IPS-18c (cell line): ENCODE results near the gene C11orf86.

Experiments used
- H3K4me3 ChIP-seq: 2 replicates; pipeline ENCODE4 v1.7.0; 2013; ENCODE audit warnings: low read depth, mild to moderate bottlenecking, low read length, moderate library complexity; ENCODE audit not compliant: insufficient read depth
- H3K9me3 ChIP-seq: one replicate; pipeline ENCODE4 v1.6.1; 2013; ENCODE audit warnings: mild to moderate bottlenecking, low read length, moderate library complexity; ENCODE audit not compliant: control insufficient read depth, insufficient read depth

The C11orf86 gene

DNA sequence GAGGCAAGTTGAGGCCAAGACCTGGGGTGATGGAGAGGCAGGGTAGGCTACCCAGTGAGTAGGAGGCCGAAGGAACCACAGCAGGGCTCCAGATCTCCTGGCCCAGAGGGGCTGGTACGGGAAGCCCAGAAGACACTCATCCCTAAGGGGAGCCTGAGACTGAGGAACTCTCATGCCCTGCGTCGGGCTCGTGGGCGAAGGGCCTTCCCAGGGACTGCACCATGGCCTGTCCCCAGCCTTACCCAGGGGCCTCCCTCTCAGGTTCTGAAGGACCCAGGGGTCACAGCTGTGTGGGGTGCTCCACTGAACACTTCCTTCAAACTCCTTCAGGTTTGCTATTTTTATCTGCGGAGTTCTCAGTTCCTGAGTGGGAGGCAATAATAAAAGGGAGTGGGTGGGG lies 32.0 kb downstream of the C11orf86 start:
- no peak overlapping the region for H3K4me3 ChIP-seq
- no peaks in the 10 kb centered on the region for H3K9me3 ChIP-seq

DNA sequence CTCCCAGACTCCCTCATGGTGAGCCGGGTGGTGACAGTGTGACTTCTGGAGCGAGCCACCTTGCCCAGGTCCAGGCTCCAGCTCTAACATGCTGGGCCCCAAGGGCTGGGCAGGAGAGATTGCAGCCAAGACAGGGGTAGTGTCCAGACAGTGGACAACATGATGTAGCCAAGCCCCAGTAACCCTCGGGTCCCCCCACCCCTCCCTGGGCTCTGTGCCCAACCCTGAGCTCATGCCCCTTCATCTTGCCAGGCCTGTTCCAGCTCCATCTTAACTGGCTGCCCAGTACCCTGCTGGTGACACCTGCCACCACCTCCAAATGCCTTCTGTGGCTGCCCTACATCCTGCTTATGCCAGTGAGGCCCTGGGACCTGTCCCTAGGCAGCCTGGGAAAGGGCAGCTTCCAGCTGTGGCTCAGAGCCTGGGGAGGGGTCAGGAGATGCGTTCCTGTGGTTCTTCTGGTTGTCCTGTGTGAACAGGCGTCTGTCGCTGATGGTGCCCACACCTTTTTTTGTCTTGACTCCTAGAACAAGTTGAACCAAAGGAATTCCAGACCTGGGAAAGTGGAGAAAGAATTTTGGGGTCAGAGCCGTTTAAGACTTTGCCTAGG lies 35.3 kb downstream of the C11orf86 start:
- no peak overlapping the region; the same call in 1 of the 2 replicates for H3K4me3 ChIP-seq

DNA sequence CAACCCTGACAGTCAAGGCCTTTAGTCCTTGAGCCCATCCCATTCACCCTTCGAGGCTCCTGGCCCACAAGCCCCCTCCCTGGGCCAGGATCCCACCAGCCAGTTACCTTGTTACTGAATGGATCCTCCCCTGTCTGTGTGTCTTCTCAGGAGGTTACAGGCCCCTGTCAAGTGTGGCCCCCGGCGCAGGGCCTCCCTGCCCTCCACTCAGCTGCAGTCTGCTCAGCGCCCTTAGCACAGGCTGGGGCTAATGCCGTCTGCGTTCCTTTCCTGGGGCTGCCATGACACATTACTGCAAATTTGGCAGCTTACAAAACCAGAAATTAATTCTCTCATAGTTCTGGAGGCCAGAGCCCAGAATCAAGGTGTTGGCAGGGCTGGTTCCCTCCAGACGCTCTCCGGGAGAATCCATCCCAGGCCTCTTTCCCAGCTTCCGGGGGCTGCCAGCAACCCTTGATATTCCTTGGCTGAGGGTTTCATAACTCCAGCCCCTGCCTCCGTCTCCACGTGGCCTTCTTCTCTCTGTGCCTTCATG lies 38.5 kb downstream of the C11orf86 start:
- no peaks in the 10 kb centered on the region for H3K9me3 ChIP-seq
- H3K4me3 ChIP-seq: no peak overlapping the region

More for the DNA sequence above, 35.3 kb downstream of the C11orf86 start:
- H3K9me3 ChIP-seq: no peaks in the 10 kb centered on the region

DNA sequence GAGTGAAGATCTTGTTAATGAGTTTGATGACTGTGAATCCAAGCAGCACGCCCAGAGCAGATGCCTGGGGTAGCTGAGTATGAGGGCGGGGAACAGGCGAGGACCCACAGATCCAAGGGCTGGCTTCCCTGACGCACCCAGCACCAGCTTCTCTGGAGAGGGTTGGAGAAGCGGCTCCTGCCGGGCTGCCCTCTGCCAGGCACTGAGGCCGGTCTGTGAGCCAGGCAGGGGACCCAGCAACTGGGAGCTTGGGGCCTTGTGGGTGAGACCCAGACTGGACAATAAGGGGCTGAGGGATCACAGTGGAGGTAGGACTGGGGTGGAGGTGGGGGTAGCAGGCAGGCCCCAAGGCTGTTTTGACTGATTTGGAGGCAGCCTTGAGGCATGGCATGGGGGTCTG lies 39.2 kb downstream of the C11orf86 start:
- Histone ChIP-seq H3K9me3 (no peaks in the 10 kb centered on the region), H3K4me3 (no peak overlapping the region)

DNA sequence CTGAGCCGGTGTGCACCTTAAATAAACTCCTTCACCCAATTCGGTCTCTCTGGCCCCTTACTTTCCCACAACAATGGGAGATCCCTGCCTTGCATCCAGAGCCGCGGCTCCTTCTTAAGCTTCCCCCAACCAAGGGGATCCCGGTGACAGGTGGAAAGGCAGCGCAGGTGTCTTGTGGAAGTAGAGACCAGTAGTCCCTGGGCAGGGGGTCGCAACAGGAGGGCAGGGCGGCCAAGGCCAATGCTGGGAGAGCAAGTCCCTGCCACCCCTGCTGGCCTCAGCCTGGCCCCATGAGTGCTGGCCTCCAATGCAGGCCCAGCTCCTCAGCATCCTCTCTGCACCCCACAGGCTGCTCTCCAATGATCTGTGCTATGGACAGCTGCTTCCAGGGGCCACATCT lies 39.9 kb downstream of the C11orf86 start:
- Histone ChIP-seq H3K9me3 (no peaks in the 10 kb centered on the region), H3K4me3 (no peak overlapping the region)

DNA sequence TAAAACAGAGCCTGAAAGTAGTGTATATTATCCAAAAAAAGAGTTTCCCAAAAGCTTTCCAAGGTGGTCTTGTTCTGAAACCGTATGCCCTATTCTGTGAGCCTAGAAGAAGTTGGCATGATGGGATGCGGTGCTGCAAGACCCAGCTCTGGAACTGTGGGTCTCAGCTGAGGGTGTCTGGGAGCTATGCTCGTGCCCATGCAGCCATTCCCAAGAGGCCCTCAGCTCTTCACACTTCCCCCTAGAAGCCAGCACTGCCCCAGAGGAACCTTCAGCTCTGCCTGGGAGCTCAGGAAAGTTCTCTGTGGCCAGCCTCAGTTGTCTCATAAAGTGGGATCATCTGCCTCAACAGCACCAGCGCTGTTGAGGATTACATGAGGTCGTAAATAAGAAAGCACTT lies 41.4 kb downstream of the C11orf86 start:
- Histone ChIP-seq H3K9me3 (no peaks in the 10 kb centered on the region), H3K4me3 (no peak overlapping the region)

DNA sequence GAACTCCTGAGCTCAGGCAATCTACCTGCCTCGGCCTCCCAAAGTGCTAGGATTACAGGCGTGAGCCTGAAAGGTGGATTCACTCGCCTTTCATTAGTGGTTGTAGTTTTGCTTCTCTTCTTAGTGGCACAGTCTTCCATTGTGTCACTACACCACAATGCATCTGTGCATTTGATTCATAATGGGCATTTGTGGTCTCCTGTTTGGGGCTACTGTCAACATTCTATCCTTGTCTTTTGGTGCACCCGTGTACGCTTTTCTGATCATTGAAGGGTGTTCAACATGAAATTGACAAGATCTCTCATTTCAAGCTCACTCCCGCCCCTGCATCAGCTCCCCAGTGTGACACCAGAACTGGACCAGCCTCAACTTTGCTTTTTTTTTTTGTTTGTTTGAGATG lies 45.8 kb downstream of the C11orf86 start:
- no peak overlapping the region for H3K4me3 ChIP-seq
- H3K9me3 ChIP-seq: no peaks in the 10 kb centered on the region

DNA sequence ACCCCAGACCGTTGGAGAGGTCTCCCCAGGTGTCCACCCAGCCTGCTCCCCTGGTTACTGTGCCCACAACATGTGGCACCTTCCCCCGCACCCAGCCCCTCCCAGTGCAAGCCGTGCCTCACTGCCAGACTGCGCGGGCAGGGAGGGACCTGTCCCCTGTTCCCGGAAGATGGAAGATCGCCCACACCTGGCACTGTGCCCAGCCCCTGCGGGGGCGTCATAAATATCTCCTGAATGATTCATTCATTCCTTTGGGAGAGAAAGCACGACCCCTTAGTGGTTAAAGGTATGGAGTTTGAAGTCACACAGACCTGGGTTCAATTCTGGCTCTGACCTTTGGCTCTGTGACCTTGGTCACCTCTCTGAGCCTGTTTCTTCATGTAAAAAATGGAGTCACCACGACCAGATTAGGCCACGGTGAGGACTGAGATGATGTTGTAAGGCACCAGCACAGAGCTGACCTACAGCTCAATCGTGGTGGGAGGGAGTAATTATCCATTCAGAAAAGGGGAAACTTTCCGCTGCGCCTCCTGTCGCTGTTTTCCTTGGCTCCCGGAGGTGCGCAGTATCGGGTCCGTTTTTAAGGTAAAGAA lies 47.3 kb downstream of the C11orf86 start:
- no peaks in the 10 kb centered on the region for H3K9me3 ChIP-seq
- H3K4me3 ChIP-seq: peak overlapping the region; percentile 43

DNA sequence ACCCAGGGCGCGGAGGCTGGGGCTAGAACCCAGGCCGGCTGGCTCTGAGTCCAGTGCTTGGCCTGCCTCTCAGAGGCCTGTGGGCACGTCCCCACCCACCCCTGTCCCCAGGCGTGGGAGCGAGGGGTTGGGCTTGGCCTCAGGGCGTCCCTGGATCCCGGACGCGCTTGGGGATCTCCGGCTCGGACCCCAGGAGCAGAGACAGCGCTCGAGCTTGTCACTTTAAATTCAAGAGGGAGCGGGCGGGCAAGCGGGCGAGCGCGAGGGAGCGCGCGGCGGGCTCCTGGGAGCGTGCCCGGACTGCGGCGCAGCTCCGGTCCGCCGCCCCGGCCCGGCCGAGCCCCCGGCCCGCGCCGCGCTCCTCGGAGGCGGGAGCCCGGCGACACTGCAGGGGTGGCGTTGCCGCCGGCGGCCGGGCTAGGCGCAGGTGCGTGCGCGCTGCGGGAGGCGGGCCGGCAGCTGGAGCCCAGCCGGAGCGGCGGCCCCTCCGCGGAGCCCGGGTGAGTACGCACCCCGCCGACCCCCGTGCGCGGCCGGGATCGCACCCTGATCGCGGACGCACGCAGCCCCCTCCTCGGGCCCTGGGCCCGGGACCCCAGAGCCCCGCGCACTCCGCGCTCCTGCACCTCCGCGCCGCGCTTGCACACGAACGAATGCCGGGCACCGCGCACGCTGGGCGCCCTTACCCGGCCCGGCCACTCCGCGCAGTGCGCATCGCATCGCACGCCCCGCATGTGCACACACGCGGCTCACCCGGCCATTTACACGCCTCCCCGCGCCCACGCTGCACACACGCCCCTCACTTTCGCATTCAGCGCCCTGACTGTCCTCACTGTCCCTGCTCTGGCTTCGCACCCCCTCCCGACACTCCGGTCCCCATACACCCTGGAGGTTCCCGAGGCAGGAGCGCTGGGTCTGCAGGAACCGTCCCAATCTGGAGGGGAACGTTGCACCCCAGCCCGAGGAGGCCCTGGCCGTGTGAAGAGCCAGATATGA lies 48.2 kb downstream of the C11orf86 start, which contains the start of gene SYT12:
Gene SYT12 (plus strand): TSS at position 174 of the 996 bp plus-strand sequence. CDS start 7,011 bp downstream, outside the sequence.
- H3K9me3 ChIP-seq: no peaks in the 10 kb centered on the region
- peak within 1 kb of the TSS; percentile 57 for H3K4me3 ChIP-seq

DNA sequence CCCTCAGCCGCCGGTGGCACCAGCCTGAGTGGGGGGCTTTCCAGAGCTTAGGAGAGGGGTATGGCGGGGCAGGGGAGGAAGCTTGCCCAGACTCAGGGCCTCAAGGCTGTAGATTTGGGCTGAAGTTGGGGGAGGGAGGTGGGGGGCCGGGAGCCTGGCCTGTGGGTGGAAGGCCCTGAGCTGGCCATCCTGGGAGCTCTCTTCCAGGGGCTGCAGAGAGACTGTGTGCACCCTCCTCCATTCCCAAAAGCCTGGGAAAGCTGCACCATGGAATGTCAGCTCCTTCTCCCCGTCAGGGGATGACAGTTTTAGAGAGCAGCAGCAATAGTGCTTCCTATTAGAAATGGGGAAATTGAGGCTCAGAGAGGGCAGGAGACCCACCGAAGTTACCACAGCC lies 48.9 kb downstream of the C11orf86 start:
- Histone ChIP-seq H3K4me3 (peak overlapping the region; percentile 57), H3K9me3 (no peaks in the 10 kb centered on the region)

DNA sequence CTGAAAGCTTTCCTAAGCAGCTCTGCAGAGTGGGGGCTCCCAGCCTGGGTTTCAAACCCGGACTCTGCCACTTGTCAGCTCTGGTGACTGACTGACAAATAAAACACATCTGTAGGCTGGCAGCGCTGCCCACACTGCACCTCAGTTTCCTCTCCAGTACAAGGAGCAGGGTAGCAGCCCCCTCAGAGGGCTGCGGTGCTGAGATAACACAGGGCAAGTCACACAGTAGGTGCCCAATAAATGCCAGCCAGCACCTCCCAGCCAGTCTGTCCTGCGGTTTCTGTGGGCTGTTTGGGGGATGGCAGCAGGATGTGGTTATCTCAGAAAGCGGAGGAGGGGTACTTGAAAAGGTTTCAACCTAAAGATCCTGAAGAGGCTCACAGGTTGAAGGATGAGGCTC lies 49.3 kb downstream of the C11orf86 start:
- Histone ChIP-seq H3K9me3 (no peaks in the 10 kb centered on the region), H3K4me3 (no peak overlapping the region)

DNA sequence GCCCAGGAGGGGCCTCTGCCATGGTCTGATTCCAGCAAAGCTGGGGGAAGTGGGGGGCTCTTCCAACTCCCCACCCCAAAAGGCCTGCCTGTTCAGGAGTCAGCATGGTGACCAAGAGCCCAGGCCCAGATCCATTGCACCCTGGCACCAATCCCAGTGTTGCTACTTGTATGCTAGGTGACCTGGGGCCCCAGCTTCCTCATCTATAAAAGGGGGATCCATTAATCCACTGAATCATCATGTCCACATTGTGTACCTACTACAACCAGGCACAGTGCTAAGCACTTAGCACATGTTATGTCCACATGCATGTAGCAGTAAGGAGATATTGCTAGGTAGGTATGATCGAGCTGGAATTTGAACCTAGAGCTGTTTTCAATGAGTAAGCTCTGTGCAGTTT lies 49.9 kb downstream of the C11orf86 start:
- no peak overlapping the region for H3K4me3 ChIP-seq
- H3K9me3 ChIP-seq: no peaks in the 10 kb centered on the region

DNA sequence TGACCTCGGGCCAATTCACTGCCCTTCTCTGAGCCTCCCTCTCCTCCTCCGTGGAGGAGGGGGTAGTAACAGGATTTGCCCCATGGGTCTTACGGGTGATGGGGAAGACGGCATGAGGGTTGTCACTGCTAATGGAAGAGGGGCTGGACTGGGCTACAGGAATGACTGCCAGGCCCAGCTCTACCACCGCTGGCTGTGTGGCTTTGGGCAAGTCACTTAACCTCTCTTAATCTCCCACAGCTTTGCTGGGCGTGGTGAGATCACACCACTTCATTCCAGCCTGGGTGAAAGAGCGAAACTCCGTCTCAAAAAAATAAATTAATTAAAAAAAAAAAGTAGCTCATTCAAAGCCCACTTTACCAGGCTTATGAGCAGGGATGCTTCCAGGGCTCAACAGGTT lies 50.6 kb downstream of the C11orf86 start:
- H3K4me3 ChIP-seq: no peak overlapping the region
- no peaks in the 10 kb centered on the region for H3K9me3 ChIP-seq
